M059J (cell line): ENCODE data around the gene PYURF. TPM values are rescaled to one million over a fixed set of nuclear protein-coding genes. Genes with fewer than 3 reads are reported as not detected.
A peak's percentile ranks its signal among the peaks of the same experiment; 100 is the strongest.

ENCODE experiments used
- DNase-seq: peaks from one replicate; pipeline ENCODE4 v3.0.0-alpha.2; 2012; ENCODE audit warnings: low read depth
- total RNA-seq: library from RNA; depleted of rRNA; stranded (reverse); fragments of >200 nt; shearing (Covaris generic); gene quantifications from 2 replicates; pipeline ENCODE4 v1.2.3, GENCODE V29; 2014; rRNA removed

The PYURF gene, protein sequence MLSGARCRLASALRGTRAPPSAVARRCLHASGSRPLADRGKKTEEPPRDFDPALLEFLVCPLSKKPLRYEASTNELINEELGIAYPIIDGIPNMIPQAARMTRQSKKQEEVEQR
- total RNA-seq = 70.0 and 107 TPM in 2 replicates

DNA sequence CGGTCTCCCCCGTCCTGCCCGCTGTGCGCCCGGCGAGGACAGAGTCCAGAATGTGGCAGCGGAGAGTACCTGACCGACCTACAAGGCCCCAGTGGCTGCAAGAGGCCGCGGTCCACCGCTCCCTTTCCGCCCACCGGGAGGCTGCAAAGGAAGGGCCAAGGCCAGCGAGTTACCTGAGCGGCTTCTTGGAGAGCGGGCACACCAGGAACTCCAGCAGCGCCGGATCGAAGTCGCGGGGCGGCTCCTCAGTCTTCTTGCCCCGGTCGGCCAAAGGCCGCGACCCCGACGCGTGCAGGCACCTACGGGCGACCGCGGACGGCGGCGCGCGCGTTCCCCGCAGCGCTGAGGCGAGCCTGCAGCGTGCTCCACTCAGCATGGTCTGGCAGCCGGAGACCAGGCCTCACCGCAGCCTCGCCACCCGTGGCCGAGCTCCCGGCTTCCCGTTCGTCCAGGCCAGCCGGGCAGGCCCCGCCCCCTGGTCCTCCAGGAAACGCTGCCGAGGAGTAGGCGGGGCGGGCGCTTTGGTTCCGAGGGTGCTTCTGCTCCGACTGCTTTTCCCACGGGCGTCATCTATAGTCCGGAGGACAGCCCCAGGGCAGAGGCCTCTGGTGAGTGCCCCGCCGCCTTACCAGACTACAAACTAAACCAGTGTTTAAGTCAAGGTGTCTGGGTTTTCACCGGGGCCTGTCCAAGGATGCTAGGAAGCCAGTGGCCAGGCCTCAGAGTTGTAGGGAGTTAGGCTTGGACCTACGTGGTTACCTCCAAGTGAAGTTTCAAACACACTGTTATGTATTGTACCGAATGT, at the start of gene PYURF:
TSS of gene PYURF (minus strand) at position 452 of the 805 bp plus-strand sequence. CDS start at position 376, 76 bp downstream.
- DNase-seq = peak; percentile 94

DNA sequence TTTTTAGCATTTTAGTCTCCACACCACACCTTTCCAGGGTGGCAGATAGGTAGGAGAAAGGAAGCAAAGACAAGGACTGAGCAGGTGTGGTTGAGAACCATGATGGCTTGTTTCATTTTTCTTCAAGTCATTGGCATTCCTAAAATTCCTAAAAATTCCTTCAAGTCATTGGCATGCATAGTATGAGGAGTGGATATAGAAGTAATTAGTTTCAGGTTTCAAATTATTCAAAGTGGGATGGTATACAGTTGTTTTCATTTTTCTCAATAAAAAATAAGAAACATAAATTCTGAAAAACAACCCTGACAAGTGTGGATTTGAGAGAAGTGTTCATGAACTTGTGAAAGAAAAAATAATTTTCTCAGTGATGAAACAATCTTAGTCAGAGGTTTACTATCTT, 46.4 kb upstream of the PYURF start:
- no peak for DNase-seq

DNA sequence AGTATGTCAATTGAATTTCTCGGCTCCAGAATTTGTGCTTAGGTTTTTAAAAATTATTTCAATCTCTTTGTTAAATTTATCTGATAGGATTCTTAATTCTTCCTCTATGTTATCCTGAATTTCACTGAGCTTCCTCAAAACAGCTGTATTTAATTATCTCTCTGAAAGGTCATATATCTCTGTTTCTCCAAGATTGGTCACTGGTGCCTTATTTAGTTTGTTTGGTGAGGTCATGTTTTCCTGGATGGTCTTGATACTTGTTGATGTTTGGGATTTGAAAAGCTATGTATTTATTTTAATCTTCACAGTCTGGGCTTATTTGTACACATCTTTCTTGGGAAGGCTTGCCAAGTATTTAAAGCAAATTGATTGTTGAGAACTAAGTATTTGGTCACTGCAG, 44.0 kb upstream of the PYURF start:
- no peak for DNase-seq

DNA sequence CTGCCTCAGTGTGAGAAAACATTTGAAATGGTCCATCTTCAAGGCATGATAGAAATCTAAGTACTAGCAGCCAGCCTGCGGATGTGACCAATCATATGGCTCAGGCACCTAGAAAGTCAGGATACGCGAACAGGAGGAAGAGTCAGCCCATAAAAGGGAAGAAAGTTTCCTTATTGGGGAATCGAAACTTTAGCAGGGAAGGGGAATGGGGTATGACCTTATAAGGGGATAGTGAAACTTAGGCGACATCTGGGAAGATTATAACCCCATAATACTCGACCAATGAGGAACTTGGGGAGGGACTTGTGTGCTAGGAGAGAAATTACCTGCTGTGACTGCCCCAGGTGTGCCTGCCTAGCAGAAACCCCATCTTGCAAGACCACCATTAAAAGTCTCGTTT, 26.2 kb upstream of the PYURF start:
- DNase-seq = no peak

DNA sequence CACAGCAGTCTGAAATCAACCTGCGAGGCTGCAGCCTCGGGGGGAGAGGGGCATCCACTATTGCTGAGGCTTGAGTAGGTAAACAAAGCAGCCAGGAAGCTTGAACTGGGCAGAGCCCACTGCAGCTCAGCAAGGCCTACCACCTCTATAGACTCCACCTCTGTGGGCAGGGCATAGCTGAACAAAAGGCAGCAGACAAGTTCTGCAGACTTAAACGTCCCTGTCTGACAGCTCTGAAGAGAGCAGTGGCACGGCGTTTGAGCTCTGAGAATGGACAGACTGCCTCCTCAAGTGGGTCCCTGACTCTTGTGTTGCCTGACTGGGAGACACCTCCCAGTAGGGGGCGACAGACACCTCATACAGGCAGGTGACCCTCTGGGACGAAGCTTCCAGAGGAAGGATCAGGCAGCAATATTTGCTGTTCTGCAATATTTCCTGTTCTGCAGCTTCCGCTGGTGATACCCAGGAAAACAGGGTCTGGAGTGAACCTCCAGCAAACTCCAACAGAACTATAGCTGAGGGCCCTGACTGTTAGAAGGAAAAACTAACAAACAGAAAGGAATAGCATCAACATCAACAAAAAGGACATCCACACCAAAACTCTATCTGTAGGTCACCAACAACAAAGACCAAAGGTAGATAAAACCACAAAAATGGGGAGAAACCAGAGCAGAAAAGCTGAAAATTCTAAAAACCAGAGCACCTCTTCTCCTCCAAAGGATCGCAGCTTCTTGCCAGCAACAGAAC, 15.9 kb upstream of the PYURF start:
- peak; percentile 35 for DNase-seq

DNA sequence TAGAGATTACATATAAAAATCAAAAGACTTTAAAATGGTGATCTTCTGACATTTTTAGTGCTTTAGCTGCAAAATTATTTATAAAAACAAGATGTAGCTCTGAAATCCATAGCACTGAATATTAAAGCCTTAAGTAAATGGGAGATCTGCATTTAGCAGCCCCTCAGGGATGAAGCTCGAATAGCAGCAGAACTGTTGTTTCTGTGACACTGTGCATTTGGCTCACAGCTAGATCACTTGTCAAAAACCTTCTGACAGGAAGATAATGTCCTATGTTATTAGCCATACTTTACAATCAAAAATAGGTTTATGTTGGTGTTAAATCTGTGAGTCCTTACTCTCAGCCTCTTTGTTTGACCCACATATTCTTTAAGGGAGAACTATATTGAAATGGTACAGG, 14.1 kb upstream of the PYURF start:
- no peak for DNase-seq

DNA sequence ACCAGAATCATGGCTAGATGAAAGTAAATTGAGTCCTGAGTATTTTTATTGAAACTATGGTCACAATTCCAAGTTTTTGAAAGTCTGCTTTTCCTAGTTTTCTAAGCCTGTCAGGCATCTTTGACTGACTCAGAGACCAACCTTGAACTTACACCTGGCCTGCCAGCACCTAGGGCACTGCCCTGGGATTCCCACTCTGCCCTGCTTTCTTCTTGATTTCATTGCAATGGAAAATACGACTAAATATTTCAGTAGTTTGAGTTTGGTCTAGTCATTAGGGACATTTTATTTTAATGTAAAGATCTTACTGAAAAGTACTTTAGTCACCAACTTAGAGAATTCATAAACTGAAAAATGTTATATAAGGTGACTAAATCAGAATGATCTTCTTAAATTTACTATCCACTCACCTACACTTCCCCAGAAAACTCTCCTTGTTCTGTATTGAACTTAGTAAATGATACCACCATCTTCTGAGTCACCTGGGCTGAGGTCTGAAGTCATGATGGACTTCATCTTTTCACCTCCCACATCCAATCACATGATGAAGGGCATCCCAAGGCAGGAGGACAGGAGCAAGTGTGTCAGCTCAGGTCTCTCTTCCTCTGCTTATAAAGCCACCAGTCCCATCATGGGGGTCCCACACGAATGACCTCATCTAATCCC, 11.6 kb upstream of the PYURF start:
- peak; percentile 8 for DNase-seq

DNA sequence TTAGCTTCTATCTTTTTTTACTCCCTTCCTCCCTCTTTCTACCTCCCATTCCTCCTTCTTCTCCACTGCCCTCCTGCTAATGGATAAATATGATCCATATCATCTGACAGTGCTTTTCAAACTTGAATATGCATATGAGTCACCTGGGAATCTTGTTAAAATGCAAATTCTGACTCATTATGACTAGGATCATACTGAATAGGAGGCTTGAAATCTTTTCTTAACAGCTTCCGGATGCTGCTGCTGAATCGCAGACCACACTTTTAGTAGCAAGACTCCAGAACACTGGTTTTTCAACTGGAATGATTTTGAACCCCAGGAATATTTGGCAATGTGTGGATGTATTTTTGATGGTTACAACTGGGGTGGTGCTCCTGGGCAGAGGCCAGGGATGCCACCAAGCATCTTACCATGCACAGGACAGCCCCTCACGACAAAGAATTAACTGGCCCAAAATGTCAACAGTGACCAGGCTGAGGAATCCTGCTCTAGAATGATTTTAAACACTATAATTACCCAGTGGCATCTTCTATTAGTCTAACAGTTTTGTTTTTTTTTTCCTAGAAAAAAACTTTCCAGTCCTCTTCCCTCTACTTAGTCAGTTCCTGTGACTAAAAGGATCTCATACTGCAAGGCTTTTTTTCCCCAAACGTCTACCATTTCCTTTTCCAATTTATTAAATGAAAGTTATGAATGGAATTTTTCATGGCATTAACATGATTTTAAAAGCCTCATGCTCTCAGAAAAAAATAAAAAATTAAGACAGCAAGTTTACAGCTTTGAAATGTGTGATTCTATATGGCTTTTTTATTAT, 10.6 kb upstream of the PYURF start:
- DNase-seq = peak; percentile 87

DNA sequence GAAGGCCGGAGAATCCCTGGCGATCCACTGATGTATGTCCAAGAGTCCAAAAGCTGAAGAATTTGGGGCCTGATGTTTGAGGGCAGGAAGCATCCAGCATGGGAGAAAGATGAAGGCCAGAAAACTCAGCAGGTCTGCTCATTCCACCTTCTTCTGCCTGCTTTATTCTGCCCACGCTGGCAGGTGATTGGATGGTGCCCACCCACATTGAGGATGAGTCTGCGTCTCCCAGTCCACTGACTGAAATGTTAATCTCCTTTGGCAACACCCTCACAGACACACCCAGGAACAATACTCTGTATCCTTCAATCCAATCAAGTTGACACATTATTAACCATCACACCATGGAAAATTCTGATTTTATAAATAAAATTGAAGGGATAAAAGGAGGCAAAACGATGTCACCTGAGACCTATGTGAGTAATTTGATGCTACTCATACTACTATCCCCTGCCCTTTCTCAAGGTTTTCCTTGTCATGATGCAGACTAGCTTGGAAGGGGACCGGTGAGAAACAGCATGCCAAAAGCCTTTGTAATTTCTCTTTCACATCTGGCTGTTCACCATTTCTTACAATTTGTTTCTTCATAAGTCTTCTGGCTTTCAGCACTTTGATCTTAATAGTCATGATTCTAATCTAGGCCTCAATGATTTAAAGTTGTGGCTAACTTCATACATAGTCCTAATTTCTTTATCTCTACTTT, 9.7 kb upstream of the PYURF start:
- DNase-seq = peak; percentile 59

DNA sequence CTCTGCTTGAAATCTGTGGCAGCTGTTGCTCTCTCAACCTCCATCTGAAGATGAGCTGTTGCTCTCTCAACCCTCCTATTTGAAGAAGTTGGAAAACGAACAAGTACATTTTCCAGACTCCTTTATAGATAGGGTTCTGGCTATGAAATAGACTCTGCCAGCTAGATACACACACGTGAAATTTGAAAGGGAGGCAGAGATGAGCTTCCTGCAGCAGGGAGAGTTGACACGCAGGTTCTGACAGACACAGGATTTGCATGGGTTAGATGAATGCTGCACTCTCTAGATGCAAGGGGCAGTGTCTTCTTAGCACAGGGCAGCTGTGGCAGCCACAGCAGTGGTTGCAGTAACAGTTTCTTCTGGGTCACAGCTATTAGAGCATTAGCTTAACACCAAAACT, 8.0 kb upstream of the PYURF start:
- DNase-seq = no peak

DNA sequence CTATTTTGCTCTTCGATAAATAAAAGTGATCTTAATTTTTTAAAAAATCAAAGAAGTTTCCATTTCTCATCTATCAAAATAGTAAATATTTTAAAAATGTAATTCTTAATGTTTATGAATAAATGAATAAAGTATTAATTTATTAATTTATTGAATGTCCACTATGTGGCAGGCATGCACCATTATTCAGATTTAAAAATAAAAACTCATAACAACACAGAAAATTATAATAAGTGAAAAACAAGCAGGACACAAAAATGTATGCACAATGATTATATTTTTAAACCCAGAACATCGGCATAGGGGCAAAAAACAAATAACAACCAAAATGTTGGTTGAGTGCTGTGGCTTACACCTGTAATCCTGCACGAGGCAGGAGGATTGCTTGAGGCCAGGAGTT, 5.3 kb upstream of the PYURF start:
- no peak for DNase-seq

DNA sequence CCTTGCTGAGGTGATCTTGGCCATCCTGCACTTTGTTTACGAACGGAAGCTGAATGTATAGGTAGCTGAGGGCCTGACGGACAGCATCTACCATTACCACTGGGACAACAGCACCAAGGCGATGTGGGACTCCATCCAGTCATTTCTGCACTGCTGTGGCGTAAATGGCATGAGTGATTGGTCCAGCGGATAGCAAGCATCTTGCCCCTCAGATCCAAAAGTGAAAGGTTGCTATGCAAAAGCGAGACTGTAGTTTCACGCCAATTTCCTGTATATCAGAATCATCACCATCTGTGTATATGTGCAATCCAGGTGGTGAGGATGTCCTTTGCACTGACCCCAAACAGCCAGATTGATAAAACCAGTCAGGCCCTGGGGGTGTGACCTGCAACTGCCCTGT, 4.2 kb upstream of the PYURF start:
- DNase-seq = no peak

DNA sequence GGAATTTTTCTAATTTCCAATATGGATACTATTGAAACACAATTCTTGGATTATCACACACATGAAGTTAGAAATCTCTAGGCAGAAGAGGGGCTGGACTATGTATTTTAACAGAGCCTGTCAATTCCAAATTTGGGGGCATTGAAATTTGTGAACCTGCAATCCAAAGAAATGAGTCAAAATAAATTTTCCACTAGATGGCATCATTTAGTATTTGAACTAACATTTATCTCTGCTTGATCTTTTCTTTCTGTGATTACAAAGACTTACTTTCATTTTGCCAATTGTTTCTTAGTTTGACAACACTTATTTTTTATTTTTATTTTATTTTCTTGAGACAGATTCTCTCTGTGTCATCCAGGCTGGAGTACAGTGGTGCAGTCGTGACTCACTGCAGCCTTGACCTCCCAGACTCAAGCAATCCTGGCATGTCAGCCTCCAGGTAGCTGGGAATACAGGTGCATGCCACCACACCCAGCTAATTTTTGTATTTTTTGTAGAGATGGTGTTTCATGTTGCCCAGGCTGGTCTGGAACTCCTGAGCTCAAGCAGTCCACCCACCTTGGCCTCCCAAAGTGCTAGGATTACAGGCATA, 2.7 kb upstream of the PYURF start:
- DNase-seq = peak; percentile 27

DNA sequence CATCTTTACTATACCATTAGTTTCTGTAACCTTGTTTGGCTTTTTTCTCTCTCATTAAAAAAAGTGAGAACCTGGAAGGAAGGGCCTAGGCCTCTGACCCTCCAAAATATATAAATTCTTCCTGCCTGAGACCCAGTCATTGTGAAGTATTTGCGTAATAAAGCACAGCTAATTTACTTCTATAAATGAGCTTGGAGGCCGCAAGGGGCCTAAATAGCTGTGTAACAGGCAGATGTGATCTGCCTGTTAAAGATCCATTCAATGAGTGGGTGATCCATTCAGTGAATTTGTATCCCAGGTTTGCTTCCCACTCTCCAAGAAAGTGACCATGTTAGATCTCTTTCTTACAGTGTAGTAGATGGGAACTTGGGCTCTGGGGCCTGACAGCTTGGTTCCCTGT, 595 bp upstream of the PYURF start:
- peak; percentile 9 for DNase-seq

DNA sequence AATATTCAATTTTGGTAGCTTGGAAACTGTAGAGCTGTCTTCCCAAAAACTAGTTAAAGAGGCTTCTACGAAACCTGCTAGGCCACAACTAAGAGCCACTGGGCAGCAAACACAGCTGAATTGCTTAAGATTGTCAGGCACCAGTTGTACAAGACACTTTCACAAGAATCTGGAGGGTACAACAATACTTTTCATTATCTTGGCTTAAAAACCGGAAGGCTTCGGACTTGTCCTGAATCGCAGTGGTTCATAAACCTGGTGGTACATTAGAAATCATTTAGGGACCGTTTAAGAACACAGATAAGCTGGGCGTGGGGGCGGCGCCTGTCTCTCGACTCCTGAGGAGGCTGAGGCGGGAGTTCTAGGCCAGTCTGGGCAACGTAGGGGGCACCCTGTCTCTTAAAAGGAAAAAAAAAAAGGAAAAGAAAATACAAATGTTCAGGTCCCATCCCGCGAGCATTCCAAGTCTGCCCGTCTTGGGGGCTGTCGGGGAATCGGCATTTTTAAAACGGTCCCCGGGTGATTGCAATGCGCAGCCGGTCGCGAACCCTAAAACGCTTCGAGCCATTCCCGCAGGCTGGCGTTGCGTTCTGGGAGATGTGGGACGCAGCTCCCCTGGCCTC, 763 bp downstream of the PYURF start:
- peak; percentile 29 for DNase-seq

DNA sequence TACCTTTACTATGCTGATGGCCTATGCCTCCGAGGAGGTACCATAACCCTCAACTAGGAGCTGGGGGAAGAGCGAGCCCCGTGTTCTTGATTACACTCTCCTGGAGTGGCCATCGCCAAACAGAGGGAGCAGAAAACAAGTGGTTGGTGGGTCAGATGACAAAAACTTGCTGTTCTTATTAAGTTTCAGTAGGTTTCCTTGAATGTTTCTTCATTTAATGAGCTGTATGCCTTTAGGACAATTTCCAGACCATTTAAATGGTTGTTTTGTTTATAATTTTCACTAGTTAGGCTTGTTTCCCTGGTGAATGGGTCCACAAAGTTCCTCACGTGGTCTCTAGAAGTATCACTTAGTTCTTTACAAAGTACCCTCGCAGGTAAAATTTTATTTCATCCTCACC, 4.7 kb downstream of the PYURF start:
- DNase-seq = no peak

DNA sequence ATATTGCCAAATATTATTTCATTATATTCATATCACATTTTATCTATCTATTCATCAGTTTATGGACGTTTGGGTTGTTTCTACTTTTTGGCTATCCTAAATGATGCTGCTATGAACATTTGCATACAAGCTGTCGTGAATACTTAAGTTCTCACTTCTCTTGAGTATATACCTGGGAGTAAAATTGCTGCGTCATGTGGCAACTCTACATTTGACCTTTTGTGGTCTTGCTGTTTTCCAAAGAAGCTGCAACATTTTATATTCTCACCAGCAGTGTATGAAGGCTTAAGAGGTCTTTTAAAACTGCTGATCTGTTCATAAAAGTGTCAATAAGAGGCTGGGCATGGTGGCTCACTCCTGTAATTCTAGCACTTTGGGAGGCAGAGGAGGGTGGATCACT, 5.8 kb downstream of the PYURF start:
- no peak for DNase-seq

DNA sequence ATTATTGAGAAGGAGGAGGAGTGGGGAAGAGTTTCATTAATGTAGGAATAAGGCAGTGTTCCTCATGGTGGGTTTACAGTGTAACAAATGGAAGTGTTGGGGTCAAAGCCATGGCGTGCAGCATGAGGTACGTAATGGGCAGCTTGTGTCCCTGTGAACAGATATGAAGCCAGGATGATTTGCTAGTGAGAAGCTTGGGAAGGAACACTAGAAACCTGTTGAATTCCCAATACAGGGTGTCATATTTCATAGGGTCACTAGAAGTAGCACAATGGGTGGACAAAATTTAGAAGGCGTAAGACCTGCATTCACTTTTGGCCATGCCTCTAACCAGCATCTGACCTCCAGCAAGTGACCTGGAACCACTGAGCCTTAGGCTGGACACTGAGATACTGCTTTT, 6.8 kb downstream of the PYURF start:
- DNase-seq = no peak

DNA sequence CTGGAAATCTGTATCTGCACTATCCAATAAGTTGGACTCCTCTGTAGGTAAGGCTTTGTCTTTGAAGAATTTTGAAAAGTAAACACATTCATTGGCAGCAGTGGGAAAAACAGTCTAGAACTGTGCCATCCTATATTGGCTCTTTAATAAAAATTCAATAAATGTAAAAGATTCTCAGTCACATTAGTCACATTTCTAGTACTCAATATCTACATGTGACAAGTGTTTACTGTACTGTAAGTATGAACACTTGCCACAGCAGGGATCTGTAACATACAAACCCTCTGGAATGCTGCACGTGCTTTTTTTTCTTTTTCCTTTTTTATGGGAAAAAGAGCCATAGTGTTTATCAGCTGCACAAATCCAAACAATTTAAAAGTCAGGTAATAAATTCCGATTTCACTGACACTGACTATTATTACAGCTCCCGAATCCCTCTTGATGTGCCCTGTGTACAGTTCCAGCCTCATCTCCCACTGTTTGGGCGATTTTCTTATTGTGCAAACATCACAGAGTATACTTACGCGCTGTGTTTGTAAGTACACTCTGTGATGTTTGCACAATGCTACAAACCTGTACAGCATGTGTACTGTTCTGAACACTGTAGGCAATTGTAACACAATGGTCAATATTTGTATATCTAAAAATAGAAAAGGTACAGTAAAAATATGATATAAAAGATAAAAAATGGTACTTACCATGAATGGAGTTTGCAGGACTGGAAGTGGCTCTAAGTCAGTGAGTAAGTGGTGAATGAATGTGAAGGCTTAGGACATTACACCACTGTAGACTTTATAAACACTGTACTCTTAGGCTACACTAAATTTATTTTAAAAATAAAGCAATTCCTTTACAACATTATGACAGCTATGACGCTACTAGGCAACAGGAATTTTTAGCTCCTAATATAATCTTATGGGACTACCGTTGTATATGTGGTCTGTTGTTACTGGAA, 8.7 kb downstream of the PYURF start:
- no peak for DNase-seq
